H1 (cell line): Measurements from ENCODE around the gene NPY4R. TPM values are rescaled to one million over a fixed set of nuclear protein-coding genes. Genes with fewer than 3 reads are reported as not detected.
A peak's percentile ranks its signal among the peaks of the same experiment; 100 is the strongest.
"Not testable (repeated sequence)": the region's sequence is repeated elsewhere in the genome, so short reads cannot be mapped to it uniquely, and the experiment has no call there.

Source experiments
- CTCF ChIA-PET: fragments of 300-600 bp; sonication (Branson Sonifier 250); formaldehyde crosslinking; loops from one replicate; lab custom pipeline; 2021; ENCODE audit not compliant: partially characterized antibody; lab: Charles Lee
- POLR2A ChIA-PET: fragments of 300-600 bp; sonication (Branson Sonifier 250); formaldehyde crosslinking; loops from one replicate; lab custom pipeline; 2021; ENCODE audit warnings: inconsistent platforms; ENCODE audit not compliant: partially characterized antibody; lab: Charles Lee
- DNase-seq, 2 experiments: peaks; one replicate each; pipeline versions ENCODE4 v3.0.0 to v3.0.0-alpha.2; 2010 to 2022; ENCODE audit warnings: low spot score in 2 of 2, low read depth in 1 of 2, mixed read lengths in 1 of 2
- FAIRE-seq: peaks from 2 replicates; lab custom pipeline; 2011; peaks lifted over from hg19 to GRCh38; lab: Jason Lieb, UNC
- H2AFZ ChIP-seq: 2 replicates; pipeline ENCODE4 v1.8.1; 2012; ENCODE audit warnings: low read length, inconsistent platforms
- H2AK5ac ChIP-seq: 2 replicates; pipeline ENCODE4 v1.6.1; 2013; ENCODE audit warnings: low read depth, low read length
- H2BK120ac ChIP-seq: replicated peaks from 2 replicates; pipeline ENCODE3; 2013; ENCODE audit warnings: low read depth, low read length, inconsistent platforms
- H2BK12ac ChIP-seq: 2 replicates; pipeline ENCODE4 v1.6.1; 2013; ENCODE audit warnings: low read depth, low read length
- H2BK15ac ChIP-seq: 2 replicates; pipeline ENCODE4 v1.6.1; 2013; ENCODE audit warnings: low read length
- H2BK20ac ChIP-seq: 2 replicates; pipeline ENCODE4 v1.6.1; 2013; ENCODE audit warnings: low read length
- H2BK5ac ChIP-seq: 2 replicates; pipeline ENCODE4 v1.6.1; 2013; ENCODE audit warnings: low read depth, low read length
- H3K14ac ChIP-seq: 2 replicates; pipeline ENCODE4 v1.6.1; 2013; ENCODE audit warnings: inconsistent platforms; ENCODE audit not compliant: insufficient read length
- H3K18ac ChIP-seq: 2 replicates; pipeline ENCODE4 v1.6.1; 2013; ENCODE audit warnings: low read length; ENCODE audit errors: extremely low read depth
- H3K23ac ChIP-seq: 2 replicates; pipeline ENCODE4 v1.6.1; 2013; ENCODE audit warnings: inconsistent platforms; ENCODE audit not compliant: insufficient read length
- H3K23me2 ChIP-seq: 2 replicates; pipeline ENCODE4 v1.6.1; 2013; ENCODE audit warnings: low read depth, low read length
- H3K27ac ChIP-seq: 2 replicates; pipeline ENCODE4 v1.6.1; 2011; ENCODE audit warnings: low read depth, low read length, inconsistent platforms
- H3K27me3 ChIP-seq, 4 experiments: replicated peaks in 1 of 4; 1 replicate in 1 of 4; 2 replicates in 3 of 4; pipeline versions ENCODE4 v1.6.1 to v1.8.1; 2011 to 2013; ENCODE audit warnings: low read length in 3 of 4, mild to moderate bottlenecking in 3 of 4, inconsistent platforms in 2 of 4, mixed read lengths in 2 of 4, moderate library complexity in 1 of 4; ENCODE audit not compliant: control insufficient read depth in 3 of 4, insufficient read depth in 3 of 4; ENCODE audit errors: extremely low read depth in 1 of 4
- H3K36me3 ChIP-seq, 4 experiments: 2 replicates each; pipeline versions ENCODE4 v1.6.1 to v1.8.1; 2011 to 2013; ENCODE audit warnings: mild to moderate bottlenecking in 4 of 4, low read length in 3 of 4, moderate library complexity in 2 of 4, control low read depth in 1 of 4, inconsistent platforms in 1 of 4; ENCODE audit not compliant: insufficient read depth in 4 of 4, control insufficient read depth in 2 of 4
- H3K4ac ChIP-seq: replicated peaks from 2 replicates; pipeline ENCODE3; 2013; ENCODE audit warnings: low read length, low read depth, mixed read lengths, inconsistent platforms; ENCODE audit not compliant: insufficient read length
- H3K4me1 ChIP-seq, 4 experiments: replicated peaks in 1 of 4; 1 replicate in 1 of 4; 2 replicates in 3 of 4; pipeline versions ENCODE4 v1.6.1 to v1.8.1; 2011 to 2013; ENCODE audit warnings: low read length in 3 of 4, inconsistent platforms in 2 of 4, mixed read lengths in 1 of 4; ENCODE audit not compliant: insufficient read depth in 4 of 4, control insufficient read depth in 3 of 4
- H3K4me2 ChIP-seq, 2 experiments: 2 replicates each; pipeline versions ENCODE4 v1.6.1 to v1.8.1; 2011 to 2013; ENCODE audit warnings: low read depth in 2 of 2, low read length in 2 of 2, control low read depth in 1 of 2, inconsistent platforms in 1 of 2, mild to moderate bottlenecking in 1 of 2; ENCODE audit not compliant: insufficient read depth in 1 of 2
- H3K4me3 ChIP-seq, 4 experiments: fragments of 200-600, 300-600 bp in 1 of 4; sonication (generic), shearing (Covaris generic), sonication (Bioruptor Twin) in 1 of 4; 2 replicates each; pipeline versions ENCODE4 v1.5.1 to v1.8.1; 2011 to 2016; ENCODE audit warnings: low read length in 4 of 4, low read depth in 3 of 4, control low read depth in 2 of 4, inconsistent platforms in 2 of 4, mild to moderate bottlenecking in 2 of 4, mixed read lengths in 1 of 4, moderate library complexity in 1 of 4; ENCODE audit not compliant: insufficient read depth in 2 of 4; ENCODE audit errors: extremely low read depth in 1 of 4
- H3K56ac ChIP-seq: replicated peaks from 2 replicates; pipeline ENCODE3; 2013; ENCODE audit warnings: low read depth, mild to moderate bottlenecking, mixed read lengths, low read length, inconsistent platforms; ENCODE audit not compliant: insufficient read length
- H3K79me1 ChIP-seq: 2 replicates; pipeline ENCODE4 v1.6.1; 2013; ENCODE audit warnings: low read depth, low read length, control low read depth
- H3K79me2 ChIP-seq, 2 experiments: 2 replicates each; pipeline versions ENCODE4 v1.6.1 to v1.8.1; 2012 to 2013; ENCODE audit warnings: low read length in 2 of 2, mild to moderate bottlenecking in 2 of 2, inconsistent platforms in 1 of 2; ENCODE audit not compliant: insufficient read depth in 2 of 2, control insufficient read depth in 1 of 2
- H3K9ac ChIP-seq, 4 experiments: replicated peaks in 1 of 4; 1 replicate in 1 of 4; 2 replicates in 3 of 4; pipeline versions ENCODE4 v1.6.1 to v1.8.1; 2011 to 2013; ENCODE audit warnings: low read depth in 3 of 4, low read length in 3 of 4, control low read depth in 2 of 4, mild to moderate bottlenecking in 2 of 4, moderate library complexity in 2 of 4, inconsistent platforms in 1 of 4; ENCODE audit errors: extremely low read depth in 1 of 4
- H3K9me3 ChIP-seq, 2 experiments: 2 replicates each; pipeline versions ENCODE4 v1.6.1 to v1.8.1; 2012 to 2013; ENCODE audit warnings: mild to moderate bottlenecking in 2 of 2, moderate library complexity in 2 of 2, control low read depth in 1 of 2, inconsistent platforms in 1 of 2, low read depth in 1 of 2, low read length in 1 of 2, mixed read lengths in 1 of 2; ENCODE audit not compliant: insufficient read depth in 2 of 2
- H4K20me1 ChIP-seq, 2 experiments: replicated peaks in 1 of 2; 2 replicates each; pipeline versions ENCODE3 to v1.8.1; 2011 to 2013; ENCODE audit warnings: inconsistent platforms in 2 of 2, low read length in 2 of 2, mild to moderate bottlenecking in 1 of 2; ENCODE audit not compliant: insufficient read depth in 2 of 2, control insufficient read depth in 1 of 2
- H4K5ac ChIP-seq: 2 replicates; pipeline ENCODE4 v1.6.1; 2013; ENCODE audit warnings: low read length, low read depth, mixed read lengths, inconsistent platforms; ENCODE audit not compliant: insufficient read length
- H4K8ac ChIP-seq: 2 replicates; pipeline ENCODE4 v1.8.0; 2013; ENCODE audit warnings: mild to moderate bottlenecking, moderate library complexity, low read length, inconsistent platforms; ENCODE audit not compliant: insufficient read depth; ENCODE audit errors: extremely low read depth
- H4K91ac ChIP-seq: replicated peaks from 2 replicates; pipeline ENCODE3; 2013; ENCODE audit warnings: low read length, mixed read lengths, inconsistent platforms; ENCODE audit not compliant: insufficient read length
- WGBS, 2 experiments: shearing (Covaris generic) in 1 of 2; methylation state at CpG; one replicate each; pipeline versions ENCODE4 v1.1.6 to v1.1.7; 2013 to 2015; ENCODE audit warnings: low lambda C conversion rate in 2 of 2, mixed read lengths in 2 of 2, inconsistent platforms in 1 of 2, low coverage in 1 of 2, missing lambda C conversion rate in 1 of 2; ENCODE audit not compliant: insufficient replicate concordance in 2 of 2, insufficient coverage in 1 of 2, insufficient read length in 1 of 2; ENCODE audit errors: extremely low coverage in 1 of 2, missing lambda C conversion rate in 1 of 2; 5-methylcytosine and 5-hydroxymethylcytosine counted together
- long read RNA-seq, 2 experiments: library from RNA in 1 of 2; library from capped mRNA in 1 of 2; stranded (forward); transcript quantifications; one replicate each; pipeline ENCODE4 v2.0.0, GENCODE V29; 2021; ENCODE audit warnings: inconsistent platforms in 1 of 2
- polyA minus RNA-seq, 3 experiments: library from RNA; depleted of rRNA, polyadenylated mRNA; stranded (reverse); fragments of >200 nt; gene quantifications; 1 replicate in 2 of 3; 2 replicates in 1 of 3; pipeline ENCODE4 v1.2.3, GENCODE V29; 2011
- polyA plus RNA-seq, 7 experiments: library from polyadenylated mRNA; depleted of rRNA in 3 of 7; stranded (reverse) in 5 of 7; unstranded in 2 of 7; fragments of >200 nt in 5 of 7; fragments of 200-250 nt in 2 of 7; gene quantifications; 1 replicate in 5 of 7; 2 replicates in 1 of 7; 4 replicates in 1 of 7; pipeline versions ENCODE4 v1.2.1 to v1.2.3, GENCODE V29; 2011 to 2013; ENCODE audit warnings: missing spikeins in 2 of 7, mixed read lengths in 2 of 7
- total RNA-seq: library from RNA; stranded (reverse); fragmentation: NEBNext Ultra II Directional; extraction: Animal tissue kit (Norgen Biotek cat#: 25700); gene quantifications from 2 replicates; pipeline ENCODE4 v1.2.1, GENCODE V29; 2021

Gene NPY4R, protein sequence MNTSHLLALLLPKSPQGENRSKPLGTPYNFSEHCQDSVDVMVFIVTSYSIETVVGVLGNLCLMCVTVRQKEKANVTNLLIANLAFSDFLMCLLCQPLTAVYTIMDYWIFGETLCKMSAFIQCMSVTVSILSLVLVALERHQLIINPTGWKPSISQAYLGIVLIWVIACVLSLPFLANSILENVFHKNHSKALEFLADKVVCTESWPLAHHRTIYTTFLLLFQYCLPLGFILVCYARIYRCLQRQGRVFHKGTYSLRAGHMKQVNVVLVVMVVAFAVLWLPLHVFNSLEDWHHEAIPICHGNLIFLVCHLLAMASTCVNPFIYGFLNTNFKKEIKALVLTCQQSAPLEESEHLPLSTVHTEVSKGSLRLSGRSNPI
- total RNA-seq (not detected in 2 replicates), polyA plus RNA-seq (2011; rRNA removed) (0.03 and 0.15 TPM in 2 replicates), polyA minus RNA-seq (2011; rRNA and poly(A)+ RNA removed) (0.35 and 0.98 TPM in 2 replicates)
- 0.06 TPM for polyA plus RNA-seq (2011; cell fraction: cytosol; rRNA removed)
- not detected for polyA plus RNA-seq (2011; cell fraction: nucleus; rRNA removed)
- polyA plus RNA-seq (2012, experiment 1 of 2), result 0.16 TPM in 1 of 4 replicates, not detected in the others
- polyA plus RNA-seq (2012, experiment 2 of 2), result not detected
- 0.08 TPM for polyA plus RNA-seq (2013, experiment 1 of 2)
- polyA plus RNA-seq (2013, experiment 2 of 2), result 0.06 TPM
- 0.81 TPM for polyA minus RNA-seq (2011; cell fraction: cytosol; rRNA and poly(A)+ RNA removed)
- 0.60 TPM for polyA minus RNA-seq (2011; cell fraction: nucleus; rRNA and poly(A)+ RNA removed)
- long read RNA-seq, experiment 1, result 0 reads
- long read RNA-seq, experiment 2, result 0 reads

DNA sequence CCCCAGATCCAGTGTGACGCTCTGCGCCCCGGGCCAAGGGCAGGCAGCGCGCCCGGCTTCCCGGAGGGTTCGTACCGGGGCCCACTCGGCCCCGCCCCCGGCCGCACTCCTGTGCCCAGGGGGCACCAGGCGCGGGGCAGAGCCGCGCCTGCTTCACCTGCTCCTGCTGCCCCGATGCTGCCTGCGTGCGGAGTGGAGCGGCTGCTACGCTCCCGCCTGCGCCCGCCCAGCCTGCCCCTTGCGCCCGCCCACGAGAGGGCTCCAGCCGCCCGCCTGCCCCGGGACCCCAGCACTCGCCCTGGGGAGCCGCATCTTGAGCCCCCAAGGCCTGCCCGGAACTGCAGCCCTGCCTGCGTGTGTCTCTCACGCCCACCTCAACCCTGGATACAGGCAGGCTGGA, at the start of gene NPY4R:
TSS of gene NPY4R (minus strand) at position 194 of the 400 bp plus-strand sequence. CDS start 3,323 bp downstream, outside the sequence.
- peak within 1 kb of the TSS in 1 of 4 experiments; percentile 42; a peak in 1 of 8 replicates for H3K4me3 ChIP-seq
- H3K9me3 ChIP-seq, H4K5ac ChIP-seq, H2BK5ac ChIP-seq, H3K79me2 ChIP-seq, H2AFZ ChIP-seq, H3K27ac ChIP-seq, H3K14ac ChIP-seq, H2BK20ac ChIP-seq, H3K36me3 ChIP-seq, H3K27me3 ChIP-seq, H3K4ac ChIP-seq, H3K23ac ChIP-seq, H4K91ac ChIP-seq, H3K56ac ChIP-seq, H4K8ac ChIP-seq, FAIRE-seq, H2BK120ac ChIP-seq, H3K18ac ChIP-seq, H3K23me2 ChIP-seq, H3K9ac ChIP-seq, H2AK5ac ChIP-seq, H4K20me1 ChIP-seq, POLR2A ChIA-PET, H3K4me1 ChIP-seq, H3K79me1 ChIP-seq, H2BK12ac ChIP-seq, H2BK15ac ChIP-seq, CTCF ChIA-PET: not testable (repeated sequence)
- H3K4me2 ChIP-seq, result peak within 1 kb of the TSS in 1 of 2 experiments; percentile 28; a peak in 1 of 4 replicates
- no CpG with 5 or more reads among the region's 36 CpGs for WGBS, 2 experiments
- peak in 1 of 2 experiments; percentile 61 for DNase-seq
